ENCODE measurements around the gene VASN. TPM values are rescaled to one million over a fixed set of nuclear protein-coding genes. Genes with fewer than 3 reads are reported as not detected.
A peak's percentile ranks its signal among the peaks of the same experiment; 100 is the strongest.

Gene VASN
- total and polyA plus RNA-seq, 9 of the 15 experiments (the other 6 are each of a cell fraction or from before 2014, with no cell fraction given) = 0.01 to 2.5 (median 0.41) TPM; not detected in 1

GRCh38 chr16:4426021-4426684, 54.5 kb downstream of the VASN start (continued):
- TF ChIP-seq CHD1 (IDR thresholded peaks at IDR 0.05; ENCODE audit: low read length) (peak; percentile 87), TEAD4 (IDR thresholded peaks at IDR 0.05; ENCODE audit: low read length) (0 out of 2 replicates have a peak, but pooled peaks have one; percentile 1), TEAD4 (CRISPR knock-in tag; IDR thresholded peaks at IDR 0.05; ENCODE audit: borderline replicate concordance) (no peak), TAF1 (IDR thresholded peaks at IDR 0.05; ENCODE audit: control insufficient read depth, extremely low read depth, insufficient read depth, low read length, severe bottlenecking) (no peak), SP1 (CRISPR knock-in tag; IDR thresholded peaks at IDR 0.05) (peak; percentile 16), L3MBTL2 (IDR thresholded peaks at IDR 0.05) (no peak), ZNF717 (CRISPR knock-in tag; IDR thresholded peaks at IDR 0.05) (no peak), GTF2E2 (tag; IDR thresholded peaks at IDR 0.05) (no peak), U2AF2 (optimal IDR thresholded peaks at IDR 0.05; ENCODE audit: low read depth, low read length) (no peak), ZNF75A (CRISPR knock-in tag; IDR thresholded peaks at IDR 0.05) (no peak), MLLT1 (IDR thresholded peaks at IDR 0.05) (peak; percentile 36 to 50; a peak in 1 of 4 replicates), KDM1A (IDR thresholded peaks at IDR 0.05) (peak in 1 of 2 experiments; percentile 33; a peak in 2 of 4 replicates), SMAD1 (IDR thresholded peaks at IDR 0.05; ENCODE audit: low read depth, low read length, partially characterized antibody) (peak; percentile 5), ZNF280A (IDR thresholded peaks at IDR 0.05; ENCODE audit: low read depth, partially characterized antibody) (no peak), E2F4 (CRISPR knock-in tag; IDR thresholded peaks at IDR 0.05; ENCODE audit: low read depth) (peak; percentile 2), MYC (IDR thresholded peaks at IDR 0.05; ENCODE audit: low read depth, low read length) (no peak), MYC (CRISPR knock-in tag; IDR thresholded peaks at IDR 0.05; ENCODE audit: borderline replicate concordance, low read depth) (peak; percentile 27; the same call in 1 of the 2 replicates), NKRF (IDR thresholded peaks at IDR 0.05; ENCODE audit: borderline replicate concordance) (peak; percentile 85), HCFC1 (IDR thresholded peaks at IDR 0.05; ENCODE audit: low read depth, low read length) (no peak)
- TF ChIP-seq, protein P1, sequence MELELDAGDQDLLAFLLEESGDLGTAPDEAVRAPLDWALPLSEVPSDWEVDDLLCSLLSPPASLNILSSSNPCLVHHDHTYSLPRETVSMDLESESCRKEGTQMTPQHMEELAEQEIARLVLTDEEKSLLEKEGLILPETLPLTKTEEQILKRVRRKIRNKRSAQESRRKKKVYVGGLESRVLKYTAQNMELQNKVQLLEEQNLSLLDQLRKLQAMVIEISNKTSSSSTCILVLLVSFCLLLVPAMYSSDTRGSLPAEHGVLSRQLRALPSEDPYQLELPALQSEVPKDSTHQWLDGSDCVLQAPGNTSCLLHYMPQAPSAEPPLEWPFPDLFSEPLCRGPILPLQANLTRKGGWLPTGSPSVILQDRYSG (tag; conservative IDR thresholded peaks at IDR 0.05; ENCODE audit: low read depth) = no peak
- TF ChIP-seq, protein P2, sequence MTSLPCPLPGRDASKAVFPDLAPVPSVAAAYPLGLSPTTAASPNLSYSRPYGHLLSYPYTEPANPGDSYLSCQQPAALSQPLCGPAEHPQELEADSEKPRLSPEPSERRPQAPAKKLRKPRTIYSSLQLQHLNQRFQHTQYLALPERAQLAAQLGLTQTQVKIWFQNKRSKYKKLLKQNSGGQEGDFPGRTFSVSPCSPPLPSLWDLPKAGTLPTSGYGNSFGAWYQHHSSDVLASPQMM (CRISPR knock-in tag; IDR thresholded peaks at IDR 0.05) = no peak

Data from K562 (cell line).